PFSK-1 (cell line): ENCODE results near the gene C1QTNF4. TPM values are rescaled to one million over a fixed set of nuclear protein-coding genes. Genes with fewer than 3 reads are reported as not detected.

Source experiments
- FOXP2 ChIP-seq: optimal IDR thresholded peaks from 2 replicates; pipeline ENCODE3; 2011; ENCODE audit warnings: borderline replicate concordance, control low read depth, inconsistent platforms; ENCODE audit not compliant: insufficient read depth; ENCODE audit errors: extremely low read length, extremely low read depth
- POLR2AphosphoS5 ChIP-seq: IDR thresholded peaks from 2 replicates; pipeline ENCODE4 v1.6.1; 2012; ENCODE audit warnings: low read depth, mild to moderate bottlenecking, control low read depth, low read length, moderate library complexity
- SIN3A ChIP-seq: IDR thresholded peaks from 2 replicates; pipeline ENCODE4 v1.6.1; 2012; ENCODE audit warnings: mild to moderate bottlenecking, low read length, moderate library complexity, borderline replicate concordance; ENCODE audit not compliant: insufficient read depth
- TAF1 ChIP-seq: IDR thresholded peaks from 2 replicates; pipeline ENCODE4 v1.6.1; 2012; ENCODE audit warnings: low read length, control low read depth, borderline replicate concordance; ENCODE audit not compliant: insufficient read depth
- polyA plus RNA-seq: library from polyadenylated mRNA; unstranded; fragments of >200 nt; gene quantifications from one replicate; pipeline ENCODE4 v1.2.1, GENCODE V29; 2012; ENCODE audit warnings: low read depth, missing spikeins; ENCODE audit not compliant: insufficient read length
- TF ChIP-seq, protein P1 (sequence below), 2 experiments: IDR thresholded peaks; 2 replicates each; pipeline versions ENCODE4 v1.6.1 to v1.8.0; 2011 to 2012; ENCODE audit warnings: low read depth in 2 of 2, low read length in 2 of 2, control low read depth in 1 of 2, inconsistent platforms in 1 of 2, mild to moderate bottlenecking in 1 of 2, moderate library complexity in 1 of 2; ENCODE audit not compliant: insufficient read depth in 1 of 2

The C1QTNF4 gene
- polyA plus RNA-seq = 1.8 TPM

DNA sequence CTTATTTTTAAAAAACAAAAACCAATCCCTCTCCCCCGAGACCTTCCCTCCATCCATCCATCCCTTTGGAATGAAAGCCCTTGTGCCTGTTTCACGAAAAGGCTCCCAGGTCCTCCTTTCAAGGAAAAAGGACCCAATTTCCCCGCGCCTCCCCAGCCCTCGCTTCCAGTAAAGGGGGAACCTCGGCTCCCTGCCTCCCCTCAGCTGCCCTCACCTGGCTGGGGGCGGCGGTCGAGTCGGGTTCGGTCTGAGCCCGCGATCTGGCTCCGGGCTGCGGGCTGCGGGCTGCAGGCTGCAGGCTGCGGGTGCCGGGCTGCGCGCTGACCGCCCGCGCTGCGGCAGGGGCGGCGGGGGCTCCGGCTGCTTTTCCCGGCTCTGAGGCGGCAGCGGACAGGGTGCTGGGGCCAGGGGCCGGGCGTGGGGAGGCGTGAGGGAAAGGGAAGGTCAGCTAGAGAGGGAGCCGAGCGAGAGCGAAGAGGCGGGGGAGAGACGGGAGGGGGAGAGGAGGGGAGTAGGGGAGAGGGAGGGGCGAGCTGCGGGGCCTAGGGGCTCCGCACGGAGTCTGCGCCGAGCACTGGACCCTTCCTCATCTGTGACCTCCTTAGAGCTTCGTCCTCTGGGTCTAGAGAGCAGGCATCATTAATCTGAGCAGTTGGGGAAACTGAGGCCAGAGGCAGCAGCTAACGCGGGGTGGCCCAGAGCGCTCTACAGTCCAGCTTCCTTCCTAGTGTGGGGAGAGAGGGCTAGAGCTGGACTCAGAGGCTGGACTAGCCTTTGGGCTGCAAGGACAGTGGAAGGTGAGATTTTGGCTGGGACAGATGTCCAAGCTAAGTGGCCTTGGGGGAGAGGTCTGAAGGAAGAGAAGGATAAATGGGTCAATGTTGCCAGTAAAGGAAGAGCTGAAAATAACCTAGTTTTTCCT lies at the start of gene C1QTNF4:
TSS of gene C1QTNF4 (minus strand) at position 478 of the 922 bp plus-strand sequence. CDS start 3,601 bp downstream, outside the sequence.
- TF ChIP-seq SIN3A (no peak), TAF1 (no peak)
- TF ChIP-seq, protein P1, sequence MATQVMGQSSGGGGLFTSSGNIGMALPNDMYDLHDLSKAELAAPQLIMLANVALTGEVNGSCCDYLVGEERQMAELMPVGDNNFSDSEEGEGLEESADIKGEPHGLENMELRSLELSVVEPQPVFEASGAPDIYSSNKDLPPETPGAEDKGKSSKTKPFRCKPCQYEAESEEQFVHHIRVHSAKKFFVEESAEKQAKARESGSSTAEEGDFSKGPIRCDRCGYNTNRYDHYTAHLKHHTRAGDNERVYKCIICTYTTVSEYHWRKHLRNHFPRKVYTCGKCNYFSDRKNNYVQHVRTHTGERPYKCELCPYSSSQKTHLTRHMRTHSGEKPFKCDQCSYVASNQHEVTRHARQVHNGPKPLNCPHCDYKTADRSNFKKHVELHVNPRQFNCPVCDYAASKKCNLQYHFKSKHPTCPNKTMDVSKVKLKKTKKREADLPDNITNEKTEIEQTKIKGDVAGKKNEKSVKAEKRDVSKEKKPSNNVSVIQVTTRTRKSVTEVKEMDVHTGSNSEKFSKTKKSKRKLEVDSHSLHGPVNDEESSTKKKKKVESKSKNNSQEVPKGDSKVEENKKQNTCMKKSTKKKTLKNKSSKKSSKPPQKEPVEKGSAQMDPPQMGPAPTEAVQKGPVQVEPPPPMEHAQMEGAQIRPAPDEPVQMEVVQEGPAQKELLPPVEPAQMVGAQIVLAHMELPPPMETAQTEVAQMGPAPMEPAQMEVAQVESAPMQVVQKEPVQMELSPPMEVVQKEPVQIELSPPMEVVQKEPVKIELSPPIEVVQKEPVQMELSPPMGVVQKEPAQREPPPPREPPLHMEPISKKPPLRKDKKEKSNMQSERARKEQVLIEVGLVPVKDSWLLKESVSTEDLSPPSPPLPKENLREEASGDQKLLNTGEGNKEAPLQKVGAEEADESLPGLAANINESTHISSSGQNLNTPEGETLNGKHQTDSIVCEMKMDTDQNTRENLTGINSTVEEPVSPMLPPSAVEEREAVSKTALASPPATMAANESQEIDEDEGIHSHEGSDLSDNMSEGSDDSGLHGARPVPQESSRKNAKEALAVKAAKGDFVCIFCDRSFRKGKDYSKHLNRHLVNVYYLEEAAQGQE (IDR thresholded peaks at IDR 0.05; ENCODE audit: insufficient read depth in 1 of 2, low read depth in 2 of 2, low read length in 2 of 2) = no peak

DNA sequence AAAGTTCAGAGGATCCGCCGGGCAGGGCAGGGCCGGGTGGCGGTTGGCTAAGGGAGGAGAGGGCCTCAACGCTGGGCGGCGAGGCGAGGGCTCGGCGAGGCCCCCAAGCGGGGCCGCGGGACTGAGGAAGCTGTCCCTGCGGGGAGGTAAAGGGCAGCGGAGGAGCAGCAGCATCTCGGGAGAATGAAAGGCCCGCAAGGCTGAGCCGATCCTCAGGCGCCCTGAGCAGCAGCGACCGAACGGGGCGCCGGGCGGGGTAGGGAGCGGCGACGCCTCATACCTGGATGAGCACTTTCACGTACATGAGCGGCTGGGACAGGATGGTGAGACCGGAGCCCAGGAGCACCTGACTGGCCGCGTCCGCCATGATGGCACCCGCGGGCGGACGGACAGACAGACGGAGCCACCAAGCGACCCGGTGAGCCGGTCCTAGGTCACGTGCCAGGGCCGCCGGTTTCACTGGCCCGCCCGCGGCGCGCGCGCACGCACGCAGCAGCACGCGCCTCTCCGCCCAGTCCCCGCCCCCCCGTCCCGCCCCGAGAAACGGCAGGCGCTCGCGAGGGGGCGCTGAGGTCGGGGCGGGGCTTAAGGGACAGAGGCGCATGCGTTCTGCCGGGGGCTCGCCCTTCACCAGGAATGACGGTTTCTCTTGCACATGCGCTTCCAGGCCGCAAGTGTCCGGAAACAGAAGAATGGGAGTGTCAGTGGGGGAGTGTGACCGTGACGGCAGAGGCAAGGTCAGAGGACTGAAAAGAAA lies 48.1 kb upstream of the C1QTNF4 start, which contains the start of gene MTCH2:
TSS of gene MTCH2 (minus strand) at position 461 of the 757 bp plus-strand sequence. CDS start at position 367, 94 bp downstream.
- TF ChIP-seq POLR2AphosphoS5 = peak; percentile 82
- peak; percentile 83 for TF ChIP-seq FOXP2
- peak; percentile 94 for TF ChIP-seq TAF1
- TF ChIP-seq SIN3A = no peak
- TF ChIP-seq, protein P1 (IDR thresholded peaks at IDR 0.05; ENCODE audit: insufficient read depth in 1 of 2, low read depth in 2 of 2, low read length in 2 of 2) = 0 out of 4 replicates have a peak, but pooled peaks of 1 of the 2 experiments have one; percentile 27

DNA sequence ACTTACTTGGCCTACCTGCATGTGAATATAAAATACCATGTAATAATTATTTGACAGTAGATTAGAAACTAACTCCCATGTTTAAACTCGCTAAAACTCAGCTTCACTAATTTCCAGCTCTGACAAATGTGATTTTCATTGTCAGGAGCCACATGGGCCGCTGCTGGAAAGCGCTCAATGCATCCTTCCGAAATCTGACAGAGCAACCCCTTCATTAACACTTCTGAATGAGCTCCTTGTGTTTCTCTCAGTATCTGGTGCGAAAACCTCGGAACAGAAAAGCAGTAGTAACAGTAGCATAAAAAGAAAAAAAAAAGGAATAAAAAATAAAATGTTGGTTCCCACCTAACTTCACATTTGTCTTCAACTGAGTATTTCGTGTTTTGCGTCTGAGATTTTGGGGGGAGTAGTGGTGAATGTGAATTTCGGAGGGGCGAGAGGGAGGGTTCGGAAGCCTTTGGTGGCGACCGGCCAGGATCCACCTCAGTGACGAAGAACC lies 47.4 kb upstream of the C1QTNF4 start:
- TF ChIP-seq, protein P1 (IDR thresholded peaks at IDR 0.05; ENCODE audit: insufficient read depth in 1 of 2, low read depth in 2 of 2, low read length in 2 of 2) = no peak
- no peak for TF ChIP-seq FOXP2
- TF ChIP-seq TAF1 = no peak
- TF ChIP-seq SIN3A = no peak
- no peak for TF ChIP-seq POLR2AphosphoS5

DNA sequence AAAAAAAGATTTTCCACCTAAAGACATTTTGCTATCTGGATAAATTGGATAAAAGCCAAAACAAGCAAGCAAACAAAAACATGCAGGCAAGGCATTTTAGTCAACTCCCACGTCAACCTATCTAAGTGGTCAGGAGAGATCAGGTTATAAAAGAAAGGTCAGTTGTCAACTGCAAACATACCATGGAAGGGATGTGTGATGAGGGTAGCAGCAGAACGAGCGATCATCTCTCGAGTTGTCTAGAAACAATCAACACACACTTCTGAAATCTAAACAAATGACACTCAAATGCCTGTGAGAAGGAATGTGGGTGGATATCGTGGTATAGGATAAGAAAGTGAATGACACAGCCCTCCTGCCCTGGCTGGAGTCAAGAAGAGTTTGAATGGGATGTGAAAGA lies 37.3 kb upstream of the C1QTNF4 start:
- no peak for TF ChIP-seq FOXP2

DNA sequence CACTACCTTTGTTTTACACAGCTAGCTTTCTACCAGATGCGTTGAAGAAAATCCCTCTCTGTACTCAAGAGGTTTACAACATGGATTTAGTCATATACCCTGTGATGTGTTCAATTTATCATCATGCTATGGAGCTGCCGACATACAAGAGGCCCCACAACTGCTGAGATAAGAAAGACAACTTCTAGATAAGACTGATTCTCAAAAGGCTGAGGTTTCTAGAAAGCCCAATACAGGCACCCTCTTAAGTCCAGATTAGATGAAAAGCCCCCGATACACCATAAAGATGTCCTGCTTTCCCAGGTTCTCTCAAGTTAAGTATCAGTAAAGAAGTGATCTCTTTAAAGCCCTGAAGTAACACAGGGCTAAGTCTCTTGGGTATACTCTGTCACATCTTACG lies 33.8 kb upstream of the C1QTNF4 start:
- no peak for TF ChIP-seq SIN3A
- TF ChIP-seq, protein P1 (IDR thresholded peaks at IDR 0.05; ENCODE audit: insufficient read depth in 1 of 2, low read depth in 2 of 2, low read length in 2 of 2) = no peak
- no peak for TF ChIP-seq TAF1
- TF ChIP-seq POLR2AphosphoS5 = no peak
- TF ChIP-seq FOXP2 = no peak
